NCI-H1105 (cell line): Measurements from ENCODE around the gene LPP.

Experiments used
- DNase-seq: peaks from one replicate; lab custom pipeline; 2025; lab: John Stamatoyannopoulos, UW

The LPP gene

DNA sequence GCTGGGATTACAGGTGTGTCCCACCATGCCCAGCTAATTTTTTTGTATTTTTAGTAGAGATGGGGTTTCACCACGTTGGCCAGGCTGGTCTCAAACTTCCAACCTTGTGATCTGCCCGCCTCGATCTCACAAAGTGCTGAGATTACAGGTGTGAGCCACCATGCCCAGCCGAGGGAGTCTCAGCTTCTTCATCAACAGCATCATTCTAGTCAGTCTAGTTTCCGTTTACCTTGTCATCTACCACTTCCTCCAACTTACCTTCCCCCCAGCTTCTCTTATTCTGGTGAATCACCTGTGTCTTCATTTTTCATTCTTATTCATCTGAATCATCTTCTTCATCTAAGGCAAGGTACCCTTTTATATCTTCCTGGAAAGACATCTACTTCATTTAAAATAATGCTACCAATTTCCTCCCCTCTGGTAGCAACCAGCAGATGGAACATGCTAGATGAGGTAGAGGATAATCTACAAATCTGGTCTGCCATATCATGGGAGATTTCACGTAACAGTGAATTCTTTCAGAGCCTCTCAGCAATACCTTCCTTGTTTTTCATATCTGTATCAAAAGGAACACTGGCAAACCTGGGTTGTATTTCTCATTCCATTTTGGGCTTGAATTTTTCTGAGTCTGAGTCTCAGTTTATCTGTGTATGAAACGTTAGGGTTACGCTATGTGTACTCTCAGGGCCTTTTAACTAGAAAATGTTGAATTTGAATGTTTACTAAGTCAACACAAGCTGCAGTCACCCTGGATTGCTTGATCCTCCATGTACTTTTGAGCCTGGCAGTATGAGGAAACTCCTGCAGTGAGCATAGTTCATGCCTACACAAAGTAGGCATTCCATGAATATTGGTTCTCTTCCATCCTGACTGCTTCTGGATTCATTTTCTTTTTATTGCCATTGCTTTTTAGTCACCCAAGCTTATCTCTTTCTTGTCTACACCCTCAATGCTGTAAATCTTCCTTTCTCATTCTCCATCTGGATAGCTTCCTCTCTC lies 16.8 kb downstream of the LPP start:
- no peak for DNase-seq

DNA sequence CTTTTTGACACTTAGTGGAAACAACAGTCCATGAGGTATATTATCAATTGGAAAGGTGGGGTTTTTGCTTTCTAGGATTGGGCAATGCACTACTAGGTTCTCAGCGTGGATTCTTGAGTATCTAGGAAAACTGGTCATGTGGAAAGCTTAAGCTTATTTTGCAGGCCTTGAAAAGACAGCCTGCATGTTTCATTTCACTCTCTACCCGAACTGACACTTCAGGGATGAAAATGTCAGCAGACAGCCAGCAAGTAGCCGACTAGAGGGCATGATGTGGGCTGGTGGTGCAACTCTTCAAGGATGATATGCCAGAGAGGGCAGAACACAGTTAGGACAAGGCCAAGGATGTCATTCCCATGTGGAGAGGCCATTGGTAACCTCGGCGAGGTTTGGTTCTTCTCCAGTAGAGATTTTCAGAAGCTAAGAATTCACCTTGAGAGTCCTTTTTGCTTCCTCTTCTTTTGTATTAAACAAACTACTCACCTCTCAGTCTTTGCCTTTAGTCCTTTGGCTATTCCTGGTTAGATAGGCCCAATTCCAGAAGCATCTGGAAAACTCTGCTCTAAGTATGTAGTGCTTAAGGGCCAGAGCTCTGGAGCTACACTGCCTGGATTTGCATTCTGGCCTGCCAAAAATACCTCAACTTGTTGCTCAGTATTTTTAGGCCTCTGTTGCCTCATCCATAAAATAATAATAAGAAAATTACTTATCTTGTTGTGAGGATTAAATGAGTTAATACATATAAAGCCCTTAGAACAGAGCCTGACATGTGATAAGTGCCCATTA lies 17.9 kb downstream of the LPP start:
- DNase-seq = no peak

DNA sequence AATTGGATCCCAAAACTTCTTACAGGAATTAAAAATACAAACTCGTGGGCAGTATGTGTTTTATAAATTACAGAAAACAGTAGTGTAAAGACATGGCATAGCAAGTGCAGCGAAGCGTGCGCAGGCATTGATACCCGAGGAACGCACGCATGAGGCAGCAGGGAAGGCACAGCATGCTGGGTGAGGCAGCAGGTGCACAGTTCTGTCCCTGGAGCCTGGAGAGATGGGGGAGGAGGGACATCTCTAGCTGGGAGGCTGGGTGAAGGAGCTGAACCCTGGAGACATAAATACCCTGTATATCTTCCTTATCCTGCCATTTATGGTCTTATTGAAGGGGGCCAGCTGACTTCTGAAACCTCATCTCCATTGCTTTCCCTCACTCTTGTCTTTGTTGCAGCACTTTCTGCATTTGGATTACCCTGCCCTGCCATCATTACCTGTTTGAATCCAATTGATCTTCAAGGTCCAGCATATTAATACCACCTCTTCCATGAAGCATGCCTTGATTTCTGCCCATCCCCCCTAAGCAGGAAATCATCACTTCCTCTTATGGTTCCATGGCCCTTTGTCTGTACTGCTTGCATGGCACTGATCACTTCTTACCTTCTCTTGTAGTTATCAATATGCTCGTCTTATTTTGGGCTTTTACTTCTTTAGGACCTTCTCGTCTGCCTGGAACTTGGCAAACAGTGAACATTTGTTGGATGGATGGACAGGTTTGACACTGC lies 20.5 kb downstream of the LPP start:
- no peak for DNase-seq

DNA sequence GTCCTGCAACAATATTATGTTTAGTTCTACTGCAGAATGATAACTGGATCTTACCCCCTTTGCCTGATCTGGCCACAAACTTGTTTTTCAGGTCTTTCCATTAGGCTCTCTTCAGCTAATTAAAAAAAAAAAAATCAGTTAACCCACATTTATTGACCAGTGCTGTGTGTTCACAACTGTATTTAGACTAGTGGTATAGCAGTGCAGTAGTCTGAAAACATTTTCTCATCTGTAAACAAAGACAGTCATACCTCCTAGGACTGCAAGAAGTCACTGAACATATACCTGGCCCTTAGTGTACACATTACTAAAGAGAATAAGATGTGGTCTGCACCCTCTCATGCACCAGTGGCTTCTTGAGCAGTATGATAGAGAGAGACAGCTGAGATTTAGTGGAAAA lies 22.5 kb downstream of the LPP start:
- DNase-seq = no peak

DNA sequence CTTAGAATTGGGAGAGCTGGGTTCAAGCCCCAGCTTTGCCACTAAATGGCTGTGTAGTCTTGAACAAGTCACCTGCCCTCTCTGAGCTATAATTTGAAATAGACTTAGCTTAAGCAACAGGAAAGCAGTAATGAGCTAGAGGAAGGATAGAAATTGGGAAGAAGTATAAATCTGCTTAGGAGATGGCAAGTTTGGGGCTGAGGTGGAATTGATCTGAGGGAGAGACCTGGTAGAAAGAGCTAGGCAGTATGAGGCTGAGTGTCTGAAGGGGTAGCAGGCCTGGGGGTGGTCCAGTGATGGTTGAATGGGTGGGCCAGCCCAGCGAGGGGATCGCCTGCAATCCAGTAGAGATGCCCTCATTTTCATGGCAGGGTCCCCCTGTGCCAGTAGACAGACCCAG lies 22.9 kb downstream of the LPP start:
- DNase-seq = no peak

DNA sequence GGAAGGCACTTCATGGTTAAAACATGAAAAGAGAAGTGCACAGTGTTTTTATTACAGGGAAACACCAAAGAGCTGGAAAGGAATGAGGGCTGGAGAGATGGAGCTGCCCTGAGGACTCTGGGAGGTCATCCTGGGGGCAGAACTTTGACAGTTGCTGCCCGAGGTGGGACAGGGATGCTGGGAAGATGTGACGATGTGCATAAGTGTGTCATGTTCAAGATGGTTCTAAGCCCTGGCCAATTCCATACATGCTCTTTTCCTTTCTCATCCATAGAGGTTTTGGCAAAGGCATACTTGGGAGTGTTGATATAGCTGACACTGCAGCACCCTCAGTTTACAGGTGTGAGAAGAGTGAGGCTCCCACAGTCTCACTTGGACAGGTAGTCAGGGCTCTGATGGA lies 23.8 kb downstream of the LPP start:
- DNase-seq = no peak

DNA sequence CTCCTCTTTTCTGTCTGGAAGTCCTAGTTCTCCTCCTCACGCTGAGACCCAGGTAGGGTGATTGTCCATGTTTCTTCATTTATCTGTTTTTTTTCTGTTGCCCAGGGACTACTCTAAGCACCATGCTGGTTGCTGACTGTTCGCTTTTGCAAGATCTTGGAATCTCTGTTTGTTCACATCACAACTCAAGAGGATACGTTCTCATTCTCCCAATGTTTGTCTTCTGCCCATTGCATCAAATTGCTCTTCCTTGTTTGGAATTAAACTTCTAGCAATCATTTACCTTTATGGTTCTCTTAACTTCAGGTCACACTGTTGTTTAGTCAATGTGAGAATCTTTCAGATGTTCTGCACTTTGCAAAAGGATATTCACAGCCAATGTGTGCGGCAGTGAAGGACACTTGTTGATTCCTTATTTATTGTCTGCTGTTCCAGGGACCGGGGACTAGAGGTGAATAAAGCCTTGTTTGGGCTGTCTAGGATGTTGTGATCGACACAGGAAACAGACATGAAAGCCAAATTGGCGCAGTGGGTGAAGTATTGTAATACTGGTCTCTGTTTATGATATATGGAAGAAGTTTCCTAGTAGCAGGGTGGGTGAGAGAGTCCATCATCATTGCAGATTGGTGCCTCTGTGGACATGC lies 24.5 kb downstream of the LPP start:
- no peak for DNase-seq

DNA sequence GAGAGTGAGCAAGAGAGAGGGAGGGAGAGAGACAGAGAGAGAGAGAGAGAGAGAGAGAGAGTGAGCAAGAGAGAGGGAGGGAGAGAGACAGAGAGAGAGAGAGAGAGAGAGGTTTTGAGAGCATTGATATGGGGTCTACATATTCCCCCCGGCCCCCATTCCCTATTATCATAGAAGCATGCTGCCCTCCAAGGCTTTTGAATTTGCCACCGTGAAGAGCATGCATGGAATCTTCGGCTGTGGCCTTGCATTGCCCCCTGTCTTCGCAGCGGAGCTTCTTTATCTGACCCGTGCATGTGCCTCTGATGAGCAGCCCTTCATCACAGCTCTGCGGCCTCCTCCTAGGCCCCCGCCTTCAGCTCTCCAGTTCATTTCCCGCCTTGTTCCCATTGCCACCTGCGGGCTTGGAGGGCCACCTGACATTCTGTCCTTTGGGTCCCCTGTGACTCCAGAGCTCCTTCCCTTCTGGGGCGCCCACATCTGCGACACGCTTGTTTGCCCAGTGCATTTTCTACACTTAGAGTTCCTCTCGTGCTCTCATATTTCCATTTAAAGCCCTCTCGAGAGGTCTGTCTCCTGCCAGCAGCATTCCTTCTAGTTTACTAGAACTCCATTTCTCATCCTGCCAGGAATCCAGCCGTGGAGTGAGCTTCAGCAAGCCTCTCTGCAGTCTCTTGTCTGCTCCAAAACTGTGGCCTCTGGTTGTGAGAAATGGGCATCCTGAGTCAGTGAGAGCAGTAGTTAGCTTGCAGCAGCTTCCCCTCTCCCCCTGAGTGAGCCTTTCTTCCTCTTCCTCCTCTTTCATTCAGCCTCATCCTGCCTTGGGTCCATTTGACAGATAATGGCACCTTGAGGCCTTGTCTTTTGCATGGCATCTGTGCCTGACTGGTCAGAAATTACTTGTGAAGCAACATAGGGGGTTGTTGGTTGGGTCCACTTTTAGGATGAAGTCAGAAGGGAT lies 25.3 kb downstream of the LPP start:
- no peak for DNase-seq

DNA sequence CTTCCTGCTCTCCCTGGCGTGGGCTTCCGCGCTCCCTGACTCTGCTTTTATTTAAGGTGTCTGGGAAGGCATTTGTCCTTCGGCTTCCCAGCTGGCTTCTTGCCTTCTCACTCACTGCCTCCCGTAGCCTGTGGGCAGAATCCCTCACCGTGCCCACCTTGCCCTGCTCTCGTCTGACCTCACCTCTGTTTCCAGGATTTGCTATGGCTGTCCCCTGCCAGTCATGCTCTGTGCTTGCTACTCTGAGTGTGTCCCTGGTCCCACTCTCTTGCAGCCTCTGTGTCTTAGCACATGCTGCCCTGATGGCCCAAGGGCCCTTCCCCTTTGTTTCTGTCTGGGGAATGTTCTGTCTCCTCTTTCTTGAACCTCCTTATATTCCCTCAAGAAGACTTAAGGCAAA lies 26.2 kb downstream of the LPP start:
- no peak for DNase-seq

DNA sequence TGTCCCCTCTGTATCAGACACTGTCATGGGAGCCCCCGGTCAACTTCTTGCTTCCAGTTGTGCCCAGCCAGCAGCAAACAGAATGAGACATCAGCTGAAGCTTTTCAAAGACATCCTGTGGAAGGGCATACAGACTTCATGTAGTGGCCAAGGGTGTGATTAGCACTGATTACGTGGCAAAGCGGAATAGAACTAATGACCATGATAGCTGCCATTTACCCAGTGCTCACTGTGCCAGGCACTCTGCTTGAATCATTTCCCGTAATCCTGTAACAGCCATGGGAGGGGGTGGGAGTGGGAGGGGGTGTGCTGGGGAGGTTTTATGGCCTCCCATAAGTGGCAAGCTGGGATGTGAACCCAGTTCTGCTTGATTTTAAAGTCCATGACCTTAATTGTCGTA lies 29.5 kb downstream of the LPP start:
- DNase-seq = no peak

DNA sequence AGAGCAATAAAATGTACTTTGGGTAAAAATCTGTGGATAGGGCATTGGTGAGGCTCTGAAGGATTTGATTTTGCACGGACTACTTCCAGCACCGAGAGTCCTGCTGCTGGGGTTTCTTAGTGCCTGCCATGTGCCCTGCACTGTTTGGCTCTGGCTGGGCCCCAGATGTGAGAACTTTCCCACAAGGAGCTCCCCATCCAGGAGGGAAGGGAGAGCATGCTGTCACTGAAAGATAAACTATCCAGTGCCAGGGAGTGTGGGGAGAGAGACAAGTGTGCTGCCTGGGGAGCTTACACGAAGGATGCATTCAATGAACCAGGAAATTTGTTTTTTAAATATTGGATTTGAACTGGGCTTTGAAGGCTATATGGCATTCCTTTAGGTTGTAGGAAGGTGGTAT lies 30.2 kb downstream of the LPP start:
- DNase-seq = no peak

DNA sequence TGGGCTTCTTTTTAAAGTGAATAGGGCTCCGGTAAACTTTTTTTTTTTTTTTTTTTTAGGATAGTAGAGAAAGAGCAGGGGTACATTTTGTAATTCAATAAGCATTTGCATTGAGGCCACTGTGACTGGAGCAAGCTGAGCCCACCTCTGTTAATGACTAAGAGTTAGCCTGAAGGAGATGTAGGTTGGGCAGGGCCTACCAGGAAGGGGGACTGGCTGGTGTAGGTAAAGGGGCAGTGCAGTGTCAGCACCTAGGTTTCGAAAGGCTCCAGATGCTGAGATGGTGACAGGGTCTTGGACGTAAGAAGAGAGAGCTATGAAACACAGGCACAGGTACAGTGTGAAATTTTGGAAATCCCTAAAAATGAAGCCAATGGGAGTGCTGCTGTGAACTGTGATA lies 30.7 kb downstream of the LPP start:
- no peak for DNase-seq

DNA sequence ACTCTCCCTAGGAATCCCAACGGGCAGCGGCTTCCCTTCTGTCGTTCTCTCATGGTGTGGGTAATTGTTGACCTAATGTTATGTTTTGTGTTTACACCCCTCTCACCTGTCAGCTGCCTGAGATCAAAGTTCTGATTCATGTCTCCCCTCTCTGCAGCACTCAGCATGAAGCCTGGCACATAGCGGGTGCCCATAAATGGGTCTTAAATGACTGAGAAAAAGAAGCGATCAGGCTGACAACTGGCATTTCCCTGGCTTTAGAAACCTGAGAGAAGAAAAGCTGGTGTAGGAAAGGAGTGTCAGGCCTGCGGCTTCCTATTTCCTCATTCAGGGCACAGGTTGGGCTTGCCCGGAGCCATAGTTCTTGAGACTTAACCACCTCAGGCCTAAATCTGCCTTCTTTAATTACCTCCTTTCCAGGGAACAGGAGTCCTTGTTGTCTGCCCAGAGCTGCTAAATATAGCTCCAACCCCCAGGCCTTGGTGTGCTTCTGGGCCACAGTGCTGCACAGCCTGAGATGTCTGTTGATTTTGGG lies 31.8 kb downstream of the LPP start:
- peak; percentile 25 for DNase-seq

DNA sequence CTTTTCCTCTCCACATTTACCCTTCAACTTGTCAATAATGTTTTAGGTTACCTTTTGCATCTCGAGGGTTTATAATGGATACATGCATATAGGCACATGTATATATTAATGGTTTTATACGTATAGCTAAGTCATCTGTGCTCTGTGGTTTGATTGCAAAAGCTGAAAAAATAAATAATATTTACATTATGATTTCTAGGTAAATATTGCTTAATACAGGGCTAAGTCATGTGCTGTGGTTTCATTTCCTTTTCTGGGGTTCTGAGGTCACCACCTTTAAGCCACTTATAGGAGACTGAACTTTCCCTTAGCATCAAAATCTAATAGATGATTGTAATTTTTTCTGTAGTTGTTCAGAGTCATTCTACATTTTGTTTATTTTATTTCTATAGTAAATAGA lies 33.1 kb downstream of the LPP start:
- DNase-seq = no peak

DNA sequence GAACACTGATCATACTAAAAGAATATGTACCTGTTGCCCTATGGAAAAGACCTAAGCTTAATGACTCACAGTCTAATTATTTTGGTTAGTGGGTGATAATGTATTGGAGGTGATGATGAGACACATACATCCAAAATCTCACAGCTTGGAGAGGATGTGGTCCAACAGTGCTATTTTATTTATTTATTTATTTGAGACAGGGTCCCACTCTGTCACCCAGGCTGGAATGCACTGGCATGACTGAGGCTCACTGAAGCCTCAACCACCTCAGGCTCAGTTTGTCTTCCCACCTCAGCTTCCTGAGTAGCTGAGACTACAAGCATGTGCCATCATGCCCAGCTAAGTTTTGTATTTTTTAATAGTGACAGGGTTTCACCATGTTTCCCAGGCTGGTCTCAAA lies 35.0 kb downstream of the LPP start:
- DNase-seq = no peak

DNA sequence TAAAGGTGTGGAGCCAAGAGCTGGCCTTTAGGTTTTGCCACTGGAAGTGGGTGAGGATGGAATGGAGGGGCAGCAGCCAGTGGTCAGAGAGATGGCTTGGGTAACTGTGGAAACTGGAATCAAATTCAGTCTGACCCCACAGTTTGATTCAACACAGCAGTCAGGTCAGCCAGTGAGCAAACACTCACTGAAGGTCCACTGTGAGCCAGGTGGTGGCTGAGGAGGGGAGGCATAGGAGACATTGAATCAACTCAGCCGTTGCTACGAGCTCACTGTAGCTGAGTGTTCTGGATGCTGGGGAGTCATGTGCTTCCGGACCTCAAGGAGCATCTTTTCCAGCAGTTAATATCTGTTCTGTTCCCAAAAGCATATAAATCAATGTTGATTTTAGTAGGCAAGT lies 37.5 kb downstream of the LPP start:
- DNase-seq = no peak

DNA sequence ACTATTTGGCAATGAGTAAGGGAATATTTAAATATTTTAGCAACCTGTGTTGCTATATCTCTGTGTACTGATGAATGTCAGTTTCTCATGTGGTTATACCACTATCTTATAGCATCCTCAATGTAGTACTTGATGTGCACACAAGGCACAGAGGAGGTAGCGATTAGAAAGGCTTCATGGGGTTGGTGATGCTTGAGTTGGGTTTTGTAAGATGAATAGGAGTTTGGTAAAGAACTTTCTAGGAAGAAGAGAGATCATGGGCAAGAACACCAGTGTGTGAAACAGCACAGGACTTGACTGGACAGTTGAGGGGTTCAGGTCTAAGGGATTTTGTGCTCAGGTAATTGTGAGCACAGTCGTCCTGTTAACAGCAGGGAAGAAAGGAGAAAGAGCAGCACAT lies 38.1 kb downstream of the LPP start:
- no peak for DNase-seq

DNA sequence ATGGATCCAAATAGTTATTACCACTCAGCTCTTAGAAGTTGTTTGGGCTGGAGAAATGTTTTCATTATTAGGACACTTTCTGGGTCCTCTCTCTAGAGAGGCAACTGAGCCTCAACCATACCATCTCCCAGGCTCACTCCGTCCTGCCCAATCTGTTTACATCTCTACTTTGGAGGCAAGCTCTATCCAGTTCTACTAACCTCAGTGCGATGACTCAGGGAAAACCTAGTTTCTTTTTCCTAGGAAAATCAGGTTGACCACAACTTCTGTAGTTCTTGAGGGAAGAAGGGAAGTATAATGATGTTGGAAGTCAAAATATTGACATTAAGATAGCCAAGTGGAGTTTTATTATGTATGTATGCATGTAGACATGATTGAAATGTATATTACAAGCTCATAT lies 40.4 kb downstream of the LPP start:
- DNase-seq = no peak

DNA sequence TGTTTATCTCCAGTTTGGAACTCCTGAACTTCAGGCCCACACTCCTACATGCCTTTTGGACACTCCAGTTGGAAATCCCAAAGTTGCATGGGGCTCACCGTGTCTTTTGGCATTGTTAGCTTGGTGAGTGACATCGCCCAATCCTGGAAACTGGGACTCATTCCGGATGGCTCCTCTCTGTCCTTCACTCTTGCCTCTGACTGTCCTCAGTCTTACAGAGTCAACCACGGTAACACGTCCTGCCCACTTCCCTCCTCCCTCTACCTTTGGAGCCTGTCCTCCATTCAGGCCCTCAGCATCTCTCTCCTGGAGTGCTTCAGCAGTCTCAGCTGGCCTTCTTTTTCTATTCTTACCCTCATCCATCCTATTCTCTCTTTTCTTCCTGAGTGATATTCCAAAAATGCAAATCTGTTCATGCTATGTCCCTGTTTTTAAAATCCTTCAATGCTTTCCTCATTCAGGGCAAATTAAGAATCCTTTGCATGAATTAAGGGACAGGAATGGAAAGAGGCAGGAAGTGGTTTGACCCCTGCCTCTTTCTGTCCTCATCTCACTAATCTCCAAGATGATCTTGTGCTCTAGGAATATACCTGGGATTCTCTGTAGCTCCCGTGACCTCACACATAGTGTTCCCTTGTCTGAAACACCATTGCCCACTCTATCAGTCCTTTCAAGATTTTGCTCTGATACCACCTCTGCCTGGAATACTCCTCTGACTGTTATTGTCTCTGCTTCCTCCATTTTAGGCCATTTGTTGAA lies 42.5 kb downstream of the LPP start:
- DNase-seq = no peak

DNA sequence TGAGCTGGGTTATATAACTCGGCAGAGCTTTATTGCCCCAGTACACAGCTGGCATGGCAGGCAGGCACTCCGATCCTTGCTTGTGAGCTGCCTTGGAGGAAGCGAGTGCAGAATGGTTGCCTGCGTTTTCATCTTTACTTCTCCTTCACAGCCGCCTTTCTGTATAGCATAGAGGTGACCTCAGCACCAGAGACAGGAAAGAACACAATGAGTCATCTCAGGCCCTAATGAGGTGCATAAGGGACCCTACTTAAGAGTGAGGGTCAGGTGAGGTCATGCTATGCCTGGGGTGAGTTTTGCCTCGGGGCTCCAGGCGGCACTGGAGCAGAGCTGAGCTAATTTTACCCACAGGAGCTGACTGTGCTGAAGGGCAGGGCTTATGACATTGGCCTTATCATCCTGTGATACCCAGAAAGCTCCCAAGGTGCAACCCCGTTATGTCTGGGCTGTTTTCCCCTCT lies 43.5 kb downstream of the LPP start:
- DNase-seq = no peak
